WTC11 (cell line): ENCODE data around the gene AKT3. TPM values are rescaled to one million over a fixed set of nuclear protein-coding genes. Genes with fewer than 3 reads are reported as not detected.

Experiments used
- ATAC-seq: fragments of 200-7000 bp; cut with Tn5 transposase; 2 replicates; pipeline ENCODE4 v1.10.0; 2021; ENCODE audit warnings: mild to moderate bottlenecking, moderate library complexity
- CTCF ChIA-PET: fragments of 300-600 bp; sonication (Branson Sonifier 250); formaldehyde crosslinking; loops from one replicate; lab custom pipeline; 2021; ENCODE audit warnings: antibody characterized with exemption; lab: Charles Lee
- POLR2A ChIA-PET: fragments of 350-600 bp; sonication (Branson Sonifier 250); formaldehyde crosslinking; loops from one replicate; lab custom pipeline; 2021; ENCODE audit warnings: antibody characterized with exemption; lab: Charles Lee
- DNase-seq: peaks from one replicate; pipeline ENCODE4 v3.0.0; 2021; ENCODE audit warnings: low spot score
- H3K27ac Mint-ChIP-seq: 2 replicates; pipeline ENCODE4 v1.8.0; 2021; ENCODE audit warnings: mixed read lengths
- H3K27me3 Mint-ChIP-seq: 2 replicates; pipeline ENCODE4 v1.8.0; 2021; ENCODE audit warnings: low read depth, mild to moderate bottlenecking, moderate library complexity, mixed read lengths
- H3K36me3 Mint-ChIP-seq: 2 replicates; pipeline ENCODE4 v1.8.0; 2021; ENCODE audit warnings: mixed read lengths
- H3K4me1 Mint-ChIP-seq: 2 replicates; pipeline ENCODE4 v1.8.0; 2022; ENCODE audit warnings: mixed read lengths
- H3K4me3 Mint-ChIP-seq: 2 replicates; pipeline ENCODE4 v1.8.0; 2021; ENCODE audit warnings: mild to moderate bottlenecking, moderate library complexity, mixed read lengths
- H3K9me3 Mint-ChIP-seq: 2 replicates; pipeline ENCODE4 v1.8.0; 2021; ENCODE audit warnings: mixed read lengths
- EMX1 ChIP-seq: fragments of 250-450 bp; sonication (Bioruptor Pico); IDR thresholded peaks from 2 replicates; pipeline ENCODE4 v1.8.0; 2021; ENCODE audit warnings: mild to moderate bottlenecking
- ETV6 ChIP-seq: sonication (generic); formaldehyde crosslinking; IDR thresholded peaks from 2 replicates; pipeline ENCODE4 v1.8.1; 2022; ENCODE audit warnings: mild to moderate bottlenecking, missing genetic modification reagents
- FOXK1 ChIP-seq: sonication (generic); formaldehyde crosslinking; IDR thresholded peaks from 2 replicates; pipeline ENCODE4 v1.8.0; 2022; ENCODE audit warnings: mild to moderate bottlenecking, moderate library complexity, missing genetic modification reagents
- JAZF1 ChIP-seq: fragments of 250-450 bp; sonication (Bioruptor Pico); IDR thresholded peaks from 2 replicates; pipeline ENCODE4 v1.9.0; 2021; ENCODE audit warnings: moderate library complexity, mild to moderate bottlenecking, inconsistent platforms
- MLX ChIP-seq: sonication (generic); formaldehyde crosslinking; IDR thresholded peaks from 2 replicates; pipeline ENCODE4 v1.8.1; 2023; ENCODE audit warnings: mild to moderate bottlenecking, missing genetic modification reagents, moderate library complexity
- MXD4 ChIP-seq: fragments of 250-450 bp; sonication (Bioruptor Pico); IDR thresholded peaks from 2 replicates; pipeline ENCODE4 v1.8.0; 2021; ENCODE audit warnings: mild to moderate bottlenecking, moderate library complexity, borderline replicate concordance
- MYBL2 ChIP-seq: sonication (generic); formaldehyde crosslinking; IDR thresholded peaks from 2 replicates; pipeline ENCODE4 v1.8.1; 2023; ENCODE audit warnings: mild to moderate bottlenecking, moderate library complexity, missing genetic modification reagents
- NR3C1 ChIP-seq: sonication (generic); formaldehyde crosslinking; conservative IDR thresholded peaks from 2 replicates; pipeline ENCODE4 v1.8.1; 2023; ENCODE audit warnings: low read depth, mild to moderate bottlenecking, missing genetic modification reagents
- PRDM15 ChIP-seq: sonication (generic); formaldehyde crosslinking; IDR thresholded peaks from 2 replicates; pipeline ENCODE4 v1.8.0; 2022; ENCODE audit warnings: missing genetic modification reagents
- TEAD4 ChIP-seq: sonication (generic); formaldehyde crosslinking; IDR thresholded peaks from 2 replicates; pipeline ENCODE4 v1.8.0; 2022; ENCODE audit warnings: mild to moderate bottlenecking, missing genetic modification reagents
- TP53 ChIP-seq: sonication (generic); formaldehyde crosslinking; IDR thresholded peaks from 2 replicates; pipeline ENCODE4 v1.8.1; 2023; ENCODE audit warnings: mild to moderate bottlenecking, missing genetic modification reagents
- ZNF138 ChIP-seq: sonication (generic); formaldehyde crosslinking; conservative IDR thresholded peaks from 2 replicates; pipeline ENCODE4 v1.8.1; 2022; ENCODE audit warnings: mild to moderate bottlenecking, moderate library complexity, missing genetic modification reagents
- ZNF396 ChIP-seq: fragments of 250-450 bp; sonication (Bioruptor Pico); IDR thresholded peaks from 2 replicates; pipeline ENCODE4 v1.8.0; 2021; ENCODE audit warnings: mild to moderate bottlenecking, moderate library complexity, borderline replicate concordance
- ZNF416 ChIP-seq: fragments of 250-450 bp; sonication (Bioruptor Pico); IDR thresholded peaks from 2 replicates; pipeline ENCODE4 v1.9.0; 2021; ENCODE audit warnings: mild to moderate bottlenecking, inconsistent platforms
- ZNF425 ChIP-seq: fragments of 250-450 bp; sonication (Bioruptor Pico); conservative IDR thresholded peaks from 2 replicates; pipeline ENCODE4 v1.9.0; 2021; ENCODE audit warnings: mild to moderate bottlenecking
- total RNA-seq: library from RNA; stranded (reverse); gene quantifications from 3 replicates; pipeline ENCODE4 v1.2.3, GENCODE V29; 2021
- TF ChIP-seq, protein P1 (sequence below): sonication (generic); formaldehyde crosslinking; IDR thresholded peaks from 2 replicates; pipeline ENCODE4 v1.8.1; 2023; ENCODE audit warnings: mild to moderate bottlenecking, moderate library complexity, missing genetic modification reagents
- TF ChIP-seq, protein P2 (sequence below): sonication (generic); formaldehyde crosslinking; conservative IDR thresholded peaks from 2 replicates; pipeline ENCODE4 v1.8.1; 2022; ENCODE audit warnings: mild to moderate bottlenecking, missing genetic modification reagents
- TF ChIP-seq, protein P3 (sequence below): sonication (generic); formaldehyde crosslinking; IDR thresholded peaks from 2 replicates; pipeline ENCODE4 v1.8.0; 2023; ENCODE audit warnings: mild to moderate bottlenecking, missing genetic modification reagents
- TF ChIP-seq, protein P4 (sequence below): sonication (generic); formaldehyde crosslinking; IDR thresholded peaks from 2 replicates; pipeline ENCODE4 v1.8.1; 2023; ENCODE audit warnings: mild to moderate bottlenecking, missing genetic modification reagents, moderate library complexity
- TF ChIP-seq, protein P5 (sequence below): sonication (generic); formaldehyde crosslinking; conservative IDR thresholded peaks from 2 replicates; pipeline ENCODE4 v1.8.1; 2023; ENCODE audit warnings: mild to moderate bottlenecking, low read depth, missing genetic modification reagents, moderate library complexity

The AKT3 gene
- total RNA-seq, 1 experiment from 2014 or later: 38.5 TPM

DNA sequence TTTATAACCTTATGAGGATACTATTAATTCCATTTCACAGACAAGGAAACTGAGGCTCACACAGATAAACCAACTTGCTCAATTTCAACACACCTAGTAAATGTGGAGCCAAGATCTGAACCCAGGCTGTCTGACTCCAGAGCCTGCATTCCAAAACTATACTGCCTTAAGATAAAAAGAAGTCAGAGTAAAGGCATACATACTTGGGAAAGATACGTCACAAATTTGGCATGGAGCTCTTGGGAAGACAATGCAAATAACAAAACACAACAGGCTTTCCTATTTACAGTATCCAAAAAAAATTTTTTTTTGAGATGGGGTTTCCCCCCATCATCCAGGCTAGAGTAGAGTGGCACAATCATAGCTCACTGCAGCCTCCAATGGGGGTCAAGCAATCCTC lies 5.9 kb downstream of the AKT3 start:
- Mint-ChIP-seq H3K27ac (no peak overlapping the region), H3K4me1 (peaks cover 23% of the 10 kb centered on the region), H3K36me3 (no peaks in the 10 kb centered on the region), H3K27me3 (no peaks in the 10 kb centered on the region), H3K9me3 (no peaks in the 10 kb centered on the region; the same call in 1 of the 2 replicates), H3K4me3 (no peak overlapping the region)
- TF ChIP-seq ZNF138 (no peak), TEAD4 (no peak), MYBL2 (CRISPR knock-in tag) (no peak), ZNF425 (CRISPR knock-in tag) (no peak), MLX (CRISPR knock-in tag) (no peak), MXD4 (CRISPR knock-in tag) (no peak), FOXK1 (CRISPR knock-in tag) (no peak)
- TF ChIP-seq, protein P1, sequence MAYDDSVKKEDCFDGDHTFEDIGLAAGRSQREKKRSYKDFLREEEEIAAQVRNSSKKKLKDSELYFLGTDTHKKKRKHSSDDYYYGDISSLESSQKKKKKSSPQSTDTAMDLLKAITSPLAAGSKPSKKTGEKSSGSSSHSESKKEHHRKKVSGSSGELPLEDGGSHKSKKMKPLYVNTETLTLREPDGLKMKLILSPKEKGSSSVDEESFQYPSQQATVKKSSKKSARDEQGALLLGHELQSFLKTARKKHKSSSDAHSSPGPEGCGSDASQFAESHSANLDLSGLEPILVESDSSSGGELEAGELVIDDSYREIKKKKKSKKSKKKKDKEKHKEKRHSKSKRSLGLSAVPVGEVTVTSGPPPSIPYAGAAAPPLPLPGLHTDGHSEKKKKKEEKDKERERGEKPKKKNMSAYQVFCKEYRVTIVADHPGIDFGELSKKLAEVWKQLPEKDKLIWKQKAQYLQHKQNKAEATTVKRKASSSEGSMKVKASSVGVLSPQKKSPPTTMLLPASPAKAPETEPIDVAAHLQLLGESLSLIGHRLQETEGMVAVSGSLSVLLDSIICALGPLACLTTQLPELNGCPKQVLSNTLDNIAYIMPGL (CRISPR knock-in tag): no peak
- ChIA-PET CTCF (no interaction called here), POLR2A (no interaction called here)
- ATAC-seq (no peak), DNase-seq (no peak)

GRCh38 chr1:243842978-243843511 lies 7.0 kb downstream of the AKT3 start:
- peak overlapping the region; percentile 50 for H3K27ac Mint-ChIP-seq
- DNase-seq (no peak), ATAC-seq (peak; percentile 36; the same call in 1 of the 2 replicates)
- H3K4me3 Mint-ChIP-seq: no peak overlapping the region
- CTCF ChIA-PET: no interaction called here
- peaks cover 13% of the 10 kb centered on the region for H3K4me1 Mint-ChIP-seq
- POLR2A ChIA-PET: no interaction called here
- H3K36me3 Mint-ChIP-seq: no peaks in the 10 kb centered on the region
- no peaks in the 10 kb centered on the region for H3K27me3 Mint-ChIP-seq
- no peaks in the 10 kb centered on the region; the same call in 1 of the 2 replicates for H3K9me3 Mint-ChIP-seq
- TF ChIP-seq ZNF138: no peak
- no peak for TF ChIP-seq EMX1 (CRISPR knock-in tag)
- TF ChIP-seq, protein P2, sequence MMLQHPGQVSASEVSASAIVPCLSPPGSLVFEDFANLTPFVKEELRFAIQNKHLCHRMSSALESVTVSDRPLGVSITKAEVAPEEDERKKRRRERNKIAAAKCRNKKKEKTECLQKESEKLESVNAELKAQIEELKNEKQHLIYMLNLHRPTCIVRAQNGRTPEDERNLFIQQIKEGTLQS (CRISPR knock-in tag): no peak
- TF ChIP-seq, protein P3, sequence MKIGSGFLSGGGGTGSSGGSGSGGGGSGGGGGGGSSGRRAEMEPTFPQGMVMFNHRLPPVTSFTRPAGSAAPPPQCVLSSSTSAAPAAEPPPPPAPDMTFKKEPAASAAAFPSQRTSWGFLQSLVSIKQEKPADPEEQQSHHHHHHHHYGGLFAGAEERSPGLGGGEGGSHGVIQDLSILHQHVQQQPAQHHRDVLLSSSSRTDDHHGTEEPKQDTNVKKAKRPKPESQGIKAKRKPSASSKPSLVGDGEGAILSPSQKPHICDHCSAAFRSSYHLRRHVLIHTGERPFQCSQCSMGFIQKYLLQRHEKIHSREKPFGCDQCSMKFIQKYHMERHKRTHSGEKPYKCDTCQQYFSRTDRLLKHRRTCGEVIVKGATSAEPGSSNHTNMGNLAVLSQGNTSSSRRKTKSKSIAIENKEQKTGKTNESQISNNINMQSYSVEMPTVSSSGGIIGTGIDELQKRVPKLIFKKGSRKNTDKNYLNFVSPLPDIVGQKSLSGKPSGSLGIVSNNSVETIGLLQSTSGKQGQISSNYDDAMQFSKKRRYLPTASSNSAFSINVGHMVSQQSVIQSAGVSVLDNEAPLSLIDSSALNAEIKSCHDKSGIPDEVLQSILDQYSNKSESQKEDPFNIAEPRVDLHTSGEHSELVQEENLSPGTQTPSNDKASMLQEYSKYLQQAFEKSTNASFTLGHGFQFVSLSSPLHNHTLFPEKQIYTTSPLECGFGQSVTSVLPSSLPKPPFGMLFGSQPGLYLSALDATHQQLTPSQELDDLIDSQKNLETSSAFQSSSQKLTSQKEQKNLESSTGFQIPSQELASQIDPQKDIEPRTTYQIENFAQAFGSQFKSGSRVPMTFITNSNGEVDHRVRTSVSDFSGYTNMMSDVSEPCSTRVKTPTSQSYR (CRISPR knock-in tag): no peak
- no peak for TF ChIP-seq ETV6 (CRISPR knock-in tag)
- TF ChIP-seq TP53: no peak
- TF ChIP-seq ZNF396 (CRISPR knock-in tag): no peak
- TF ChIP-seq, protein P4, sequence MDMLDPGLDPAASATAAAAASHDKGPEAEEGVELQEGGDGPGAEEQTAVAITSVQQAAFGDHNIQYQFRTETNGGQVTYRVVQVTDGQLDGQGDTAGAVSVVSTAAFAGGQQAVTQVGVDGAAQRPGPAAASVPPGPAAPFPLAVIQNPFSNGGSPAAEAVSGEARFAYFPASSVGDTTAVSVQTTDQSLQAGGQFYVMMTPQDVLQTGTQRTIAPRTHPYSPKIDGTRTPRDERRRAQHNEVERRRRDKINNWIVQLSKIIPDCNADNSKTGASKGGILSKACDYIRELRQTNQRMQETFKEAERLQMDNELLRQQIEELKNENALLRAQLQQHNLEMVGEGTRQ (CRISPR knock-in tag): no peak
- TF ChIP-seq NR3C1 (CRISPR knock-in tag): no peak
- TF ChIP-seq, protein P5, sequence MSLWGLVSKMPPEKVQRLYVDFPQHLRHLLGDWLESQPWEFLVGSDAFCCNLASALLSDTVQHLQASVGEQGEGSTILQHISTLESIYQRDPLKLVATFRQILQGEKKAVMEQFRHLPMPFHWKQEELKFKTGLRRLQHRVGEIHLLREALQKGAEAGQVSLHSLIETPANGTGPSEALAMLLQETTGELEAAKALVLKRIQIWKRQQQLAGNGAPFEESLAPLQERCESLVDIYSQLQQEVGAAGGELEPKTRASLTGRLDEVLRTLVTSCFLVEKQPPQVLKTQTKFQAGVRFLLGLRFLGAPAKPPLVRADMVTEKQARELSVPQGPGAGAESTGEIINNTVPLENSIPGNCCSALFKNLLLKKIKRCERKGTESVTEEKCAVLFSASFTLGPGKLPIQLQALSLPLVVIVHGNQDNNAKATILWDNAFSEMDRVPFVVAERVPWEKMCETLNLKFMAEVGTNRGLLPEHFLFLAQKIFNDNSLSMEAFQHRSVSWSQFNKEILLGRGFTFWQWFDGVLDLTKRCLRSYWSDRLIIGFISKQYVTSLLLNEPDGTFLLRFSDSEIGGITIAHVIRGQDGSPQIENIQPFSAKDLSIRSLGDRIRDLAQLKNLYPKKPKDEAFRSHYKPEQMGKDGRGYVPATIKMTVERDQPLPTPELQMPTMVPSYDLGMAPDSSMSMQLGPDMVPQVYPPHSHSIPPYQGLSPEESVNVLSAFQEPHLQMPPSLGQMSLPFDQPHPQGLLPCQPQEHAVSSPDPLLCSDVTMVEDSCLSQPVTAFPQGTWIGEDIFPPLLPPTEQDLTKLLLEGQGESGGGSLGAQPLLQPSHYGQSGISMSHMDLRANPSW (CRISPR knock-in tag): no peak
- no peak for TF ChIP-seq PRDM15 (CRISPR knock-in tag)
- TF ChIP-seq ZNF416 (CRISPR knock-in tag): no peak
- no peak for TF ChIP-seq JAZF1 (CRISPR knock-in tag)
